Esophagus squamous epithelium (tissue), 5 donors: ENCODE results near the gene GSTO2. TPM values are rescaled to one million over a fixed set of nuclear protein-coding genes. Genes with fewer than 3 reads are reported as not detected.

Source experiments
- DNase-seq: peaks from one replicate; lab custom pipeline; 2025; lab: John Stamatoyannopoulos, UW
- H3K27ac ChIP-seq, 4 donors: fragments of 200-600 bp; sonication (generic); one replicate each; pipeline ENCODE4 v1.5.1; 2016 to 2019; ENCODE audit warnings: mild to moderate bottlenecking in 1 of 4
- H3K27me3 ChIP-seq, 4 donors: fragments of 200-600 bp; sonication (generic); 1 replicate in 3 of 4; 2 replicates in 1 of 4; pipeline versions ENCODE4 v1.5.1 to v1.6.0; 2017 to 2021; ENCODE audit warnings: antibody characterized with exemption in 1 of 4
- H3K36me3 ChIP-seq, 3 donors: fragments of 200-600 bp; sonication (generic); one replicate each; pipeline ENCODE4 v1.5.1; 2016 to 2019
- H3K4me1 ChIP-seq, 3 donors: fragments of 200-600 bp; sonication (generic); one replicate each; pipeline ENCODE4 v1.5.1; 2017 to 2019
- H3K4me3 ChIP-seq, 4 donors: fragments of 200-600 bp; sonication (generic); 1 replicate in 3 of 4; 2 replicates in 1 of 4; pipeline ENCODE4 v1.5.1; 2016 to 2019; ENCODE audit warnings: mild to moderate bottlenecking in 2 of 4, moderate library complexity in 1 of 4
- H3K9me3 ChIP-seq, 3 donors: fragments of 200-600 bp; sonication (generic); one replicate each; pipeline ENCODE4 v1.5.1; 2016 to 2019
- CTCF ChIP-seq, 6 experiments: fragments of 450-650 bp in 4 of 6; fragments of 200-600 bp in 2 of 6; sonication (generic) in 2 of 6; IDR thresholded peaks; one replicate each; pipeline ENCODE4 v1.5.1; 2016 to 2019; ENCODE audit warnings: antibody characterized with exemption in 6 of 6, mild to moderate bottlenecking in 4 of 6, moderate library complexity in 4 of 6
- POLR2A ChIP-seq, 4 donors: fragments of 450-650 bp; IDR thresholded peaks; one replicate each; pipeline ENCODE4 v1.6.1; 2017; ENCODE audit warnings: antibody characterized with exemption in 4 of 4, mild to moderate bottlenecking in 4 of 4, moderate library complexity in 3 of 4
- WGBS, 2 donors: methylation state at CpG; one replicate each; pipeline ENCODE4 v1.1.5; 2018; 5-methylcytosine and 5-hydroxymethylcytosine counted together
- intact Hi-C: fragments of 100-400 bp; cut with DNase I; formaldehyde crosslinking; loops from one replicate; pipeline ENCODE4 v1.15.0; 2022
- total RNA-seq, 4 donors: library from RNA; depleted of rRNA; stranded (reverse); fragments of >200 nt; gene quantifications; one replicate each; pipeline ENCODE4 v1.1.0, GENCODE V29; 2016
- donor health status: DM: yes; HTN: yes; CAD: no.

GSTO2 gene
- total RNA-seq, 4 donors from 2014 or later, result 6.1 to 20.6 (median 13.8) TPM

GRCh38 chr10:104328646-104328895 is 59.6 kb downstream of the GSTO2 start:
- WGBS, 2 donors, result 0 to 14% methylated on average over 2 to 3 of the region's 3 CpGs
- DNase-seq, result no peak
- TF ChIP-seq CTCF (IDR thresholded peaks at IDR 0.05) (no peak), POLR2A (IDR thresholded peaks at IDR 0.05) (no peak)
- H3K27me3 ChIP-seq, result no peaks in the 10 kb centered on the region
- H3K4me1 ChIP-seq, result peaks cover 95 to 100% (median 98%) of the 10 kb centered on the region in 3 donors
- H3K4me3 ChIP-seq, result peak overlapping the region in 3 of 4 donors; percentile 28 to 53 (median 32)
- no peaks in the 10 kb centered on the region for H3K9me3 ChIP-seq
- peaks cover 0 to 31% (median 0%) of the 10 kb centered on the region in 3 donors for H3K36me3 ChIP-seq
- intact Hi-C loops, result no loop called here
- H3K27ac ChIP-seq, result peak overlapping the region; percentile 84 to 99 (median 96)

DNA sequence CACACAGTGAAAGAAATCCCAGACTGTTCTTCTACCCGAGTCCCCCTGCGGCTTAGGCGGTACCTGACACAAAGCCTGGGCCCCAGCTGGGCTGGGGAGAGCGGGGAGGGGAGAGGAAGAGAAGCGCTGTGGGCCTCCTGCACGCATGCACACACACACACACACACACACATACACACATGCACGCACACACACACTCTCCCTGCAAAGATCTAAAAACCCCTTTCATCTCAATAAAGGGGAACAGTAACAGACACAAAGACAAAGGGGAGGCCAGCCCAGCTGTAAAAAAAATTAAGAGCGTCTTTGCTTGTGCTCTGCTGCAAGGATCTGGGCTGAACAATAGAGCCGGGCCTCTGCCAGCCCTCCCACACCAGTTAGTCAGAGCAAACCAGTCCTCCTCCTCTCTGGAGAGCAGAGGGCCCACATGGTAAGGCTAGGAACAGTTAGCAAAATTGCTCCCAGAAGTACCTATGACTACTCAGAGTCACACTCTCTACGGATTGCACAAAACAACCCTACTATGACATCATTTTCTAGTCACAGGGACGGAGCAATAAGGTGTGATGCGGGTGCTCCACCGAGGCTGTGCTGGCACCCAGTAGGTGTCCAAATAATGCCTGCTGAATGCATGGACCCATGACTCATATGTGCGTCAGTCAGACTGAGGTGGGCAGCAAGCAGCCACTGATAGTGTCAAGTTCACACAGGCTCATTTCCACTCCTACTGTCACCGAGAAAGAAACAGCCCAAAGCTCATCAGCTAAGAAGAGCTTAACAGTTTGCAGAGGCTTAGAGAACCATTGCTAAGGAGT is 60.1 kb downstream of the GSTO2 start:
- DNase-seq, result no peak
- Histone ChIP-seq H3K36me3 (peaks cover 0 to 32% (median 0%) of the 10 kb centered on the region in 3 donors), H3K4me1 (peaks cover 96 to 100% (median 98%) of the 10 kb centered on the region in 3 donors), H3K4me3 (peak overlapping the region in 3 of 4 donors; percentile 28 to 53 (median 32)), H3K9me3 (no peaks in the 10 kb centered on the region), H3K27me3 (no peaks in the 10 kb centered on the region), H3K27ac (peak overlapping the region; percentile 84 to 99 (median 96))
- intact Hi-C loops, result no loop called here
- TF ChIP-seq POLR2A (IDR thresholded peaks at IDR 0.05) (peak in 2 of 4 donors; percentile 28 to 56), CTCF (IDR thresholded peaks at IDR 0.05) (no peak)
- 5 to 16% methylated on average over 8 to 9 of the region's 15 CpGs for WGBS, 2 donors

DNA sequence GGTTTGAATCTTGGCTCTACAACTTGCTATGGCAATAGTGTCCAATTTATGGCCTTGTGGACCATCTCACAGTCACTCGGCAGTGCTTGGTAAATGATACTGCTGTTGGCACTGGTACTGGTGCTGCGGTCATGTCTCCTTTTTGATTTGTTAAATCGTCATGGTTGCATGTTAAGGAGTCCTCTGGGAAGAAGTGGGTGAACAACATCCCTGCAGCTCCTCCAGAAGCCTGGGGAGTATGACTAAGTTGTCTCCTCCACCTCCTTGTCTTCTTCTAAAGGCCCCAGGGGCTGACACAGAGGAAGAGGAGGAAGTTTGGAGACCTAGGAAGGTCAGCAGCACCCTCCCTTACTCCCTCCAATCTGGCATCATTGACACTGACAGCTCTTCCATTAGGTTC is 60.8 kb downstream of the GSTO2 start:
- Histone ChIP-seq H3K36me3 (peaks cover 0 to 31% (median 0%) of the 10 kb centered on the region in 3 donors), H3K9me3 (no peaks in the 10 kb centered on the region), H3K4me3 (peak overlapping the region in 2 of 4 donors; percentile 5 to 53), H3K4me1 (peaks cover 96 to 100% (median 98%) of the 10 kb centered on the region in 3 donors), H3K27ac (peak overlapping the region; percentile 84 to 99 (median 96)), H3K27me3 (no peaks in the 10 kb centered on the region)
- intact Hi-C loops, result no loop called here
- no peak for DNase-seq
- TF ChIP-seq CTCF (IDR thresholded peaks at IDR 0.05), result no peak
- TF ChIP-seq POLR2A (IDR thresholded peaks at IDR 0.05), result no peak
- WGBS, 2 donors, result 14 to 42% methylated on average over 3 of the region's 3 CpGs

DNA sequence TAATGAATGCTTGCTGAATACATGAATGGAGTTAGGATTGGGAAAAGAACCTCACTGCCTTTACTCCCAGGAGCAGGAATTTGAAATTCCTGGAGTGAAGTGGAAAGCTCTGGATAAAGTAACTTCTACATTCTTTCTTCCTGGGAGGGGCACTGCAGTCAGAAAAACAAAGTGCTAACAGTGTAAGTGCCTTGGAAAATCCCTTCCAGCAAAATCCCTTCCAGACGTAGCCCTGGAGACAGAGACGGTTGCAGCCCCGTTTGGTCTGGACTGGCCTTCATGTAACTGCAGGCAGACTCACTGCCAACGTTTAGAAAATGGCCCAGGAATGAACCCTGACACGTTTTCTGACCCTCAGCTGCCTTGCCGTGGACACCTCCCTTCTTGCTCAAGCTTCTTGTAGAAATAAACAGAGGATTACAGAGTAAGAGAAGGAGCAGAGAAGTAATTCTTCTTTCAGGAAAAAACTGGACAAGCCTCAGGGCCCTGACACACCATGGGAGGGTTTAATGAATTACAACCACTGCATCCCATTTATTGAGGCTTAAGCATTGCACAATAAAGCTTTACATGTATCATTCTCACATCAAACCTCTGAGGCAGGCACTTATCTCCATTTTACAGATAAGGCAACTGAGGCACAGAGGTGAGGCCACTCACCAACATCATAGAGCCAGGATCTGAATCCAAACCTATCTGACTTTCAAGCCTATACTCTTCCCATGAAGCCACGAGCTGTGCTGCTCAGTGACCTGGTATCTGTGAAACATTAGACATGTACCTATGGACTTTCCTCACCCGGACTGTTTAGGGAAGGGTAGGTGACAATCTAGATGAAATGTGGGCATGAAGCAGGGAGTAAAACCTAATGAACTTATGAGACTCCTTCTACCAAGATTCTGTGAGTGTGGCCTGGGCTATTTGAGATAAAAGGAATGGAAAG is 61.5 kb downstream of the GSTO2 start:
- peaks cover 95 to 100% (median 98%) of the 10 kb centered on the region in 3 donors for H3K4me1 ChIP-seq
- 16 to 33% methylated on average over 8 of the region's 8 CpGs for WGBS, 2 donors
- TF ChIP-seq CTCF (IDR thresholded peaks at IDR 0.05) (no peak), POLR2A (IDR thresholded peaks at IDR 0.05) (no peak)
- H3K4me3 ChIP-seq, result peak overlapping the region in 1 of 4 donors; percentile 10
- no peak for DNase-seq
- H3K9me3 ChIP-seq, result no peaks in the 10 kb centered on the region
- intact Hi-C loops, result no loop called here
- peak overlapping the region; percentile 84 to 99 (median 96) for H3K27ac ChIP-seq
- H3K27me3 ChIP-seq, result no peaks in the 10 kb centered on the region
- H3K36me3 ChIP-seq, result peaks cover 0 to 24% (median 0%) of the 10 kb centered on the region in 3 donors
